HFF-Myc (cell line): ENCODE measurements around the gene SEMA3E.
A peak's percentile ranks its signal among the peaks of the same experiment; 100 is the strongest.

Source experiments
- DNase-seq: peaks from one replicate; pipeline ENCODE4 v3.0.0-alpha.2; 2011; ENCODE audit warnings: low read depth; ENCODE audit errors: extremely low read depth
- H3K4me3 ChIP-seq: replicated peaks from 2 replicates; pipeline ENCODE4 v1.5.1; 2011; ENCODE audit warnings: low read depth, mild to moderate bottlenecking, control low read depth, low read length
- CTCF ChIP-seq: IDR thresholded peaks from 2 replicates; pipeline ENCODE4 v1.5.1; 2012; ENCODE audit warnings: mild to moderate bottlenecking, low read depth, low read length, control low read depth; ENCODE audit errors: missing control alignments

The SEMA3E gene

GRCh38 chr7:83648464-83649241, at the start of gene SEMA3E:
Gene SEMA3E, minus strand, starts transcription at chr7:83649139.
- 0 out of 2 replicates have a peak within 1 kb of the TSS, but pooled peaks have one; percentile 11 for H3K4me3 ChIP-seq
- no peak for DNase-seq

GRCh38 chr7:83697804-83698530, 49.0 kb upstream of the SEMA3E start:
- H3K4me3 ChIP-seq: no peak overlapping the region
- no peak for DNase-seq
- TF ChIP-seq CTCF: no peak

More at GRCh38 chr7:83648464-83649241, at the start of gene SEMA3E:
- TF ChIP-seq CTCF: no peak

GRCh38 chr7:83696101-83696500, 47.2 kb upstream of the SEMA3E start:
- TF ChIP-seq CTCF: no peak
- no peak for DNase-seq
- H3K4me3 ChIP-seq: no peak overlapping the region

GRCh38 chr7:83695128-83695960, 46.4 kb upstream of the SEMA3E start:
- H3K4me3 ChIP-seq: no peak overlapping the region
- no peak for DNase-seq

GRCh38 chr7:83693256-83693655, 44.3 kb upstream of the SEMA3E start:
- DNase-seq: no peak
- H3K4me3 ChIP-seq: no peak overlapping the region
- no peak for TF ChIP-seq CTCF

More at GRCh38 chr7:83695128-83695960, 46.4 kb upstream of the SEMA3E start:
- TF ChIP-seq CTCF: no peak

- TF ChIP-seq CTCF: no peak
- no peak overlapping the region for H3K4me3 ChIP-seq
- no peak for DNase-seq
These were observed 42.2 kb upstream of the SEMA3E start for GRCh38 chr7:83691095-83691494.
